GM18951 (cell line): ENCODE measurements around the gene PDCD5.
"Not testable (repeated sequence)": the region's sequence is repeated elsewhere in the genome, so short reads cannot be mapped to it uniquely, and the experiment has no call there.

Source experiments
- POLR2A ChIP-seq: IDR thresholded peaks from 4 replicates; pipeline ENCODE4 v1.6.1; 2011; ENCODE audit warnings: mild to moderate bottlenecking; ENCODE audit not compliant: insufficient read length, insufficient read depth; ENCODE audit errors: extremely low read depth
- in situ Hi-C: fragments of 300-500 bp; cut with MboI; formaldehyde crosslinking; loops from one replicate; pipeline ENCODE4 v1.12.0; 2022; ENCODE audit warnings: low sequenced_read_pairs, mixed read lengths, inconsistent platforms; ENCODE audit not compliant: unreplicated experiment

Gene PDCD5

DNA sequence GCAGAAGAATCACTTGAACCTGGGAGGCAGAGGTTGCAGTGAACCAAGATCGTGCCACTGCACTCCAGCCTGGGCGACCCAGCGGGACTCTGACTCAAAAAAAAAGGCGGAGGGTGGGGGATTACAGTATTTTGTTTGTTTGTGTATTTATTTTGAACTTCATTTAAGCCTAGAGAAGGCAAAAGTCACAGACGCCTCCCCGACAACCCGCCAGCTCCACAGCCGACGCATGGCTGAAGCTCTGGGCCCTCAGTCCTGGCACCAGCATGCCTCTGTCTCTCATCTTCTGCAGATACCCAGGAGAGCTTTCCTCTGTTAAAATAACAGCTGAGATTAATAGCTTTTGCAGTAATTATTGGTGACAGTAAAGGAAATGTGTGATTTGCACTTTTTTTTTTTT, 17.2 kb upstream of the PDCD5 start:
- TF ChIP-seq POLR2A = no peak
- in situ Hi-C loops = loop anchor here (10.0 to 25.0 kb wide), 2 partner anchors 219 to 1876 kb away; partner anchors contain the start of gene ZNF507

DNA sequence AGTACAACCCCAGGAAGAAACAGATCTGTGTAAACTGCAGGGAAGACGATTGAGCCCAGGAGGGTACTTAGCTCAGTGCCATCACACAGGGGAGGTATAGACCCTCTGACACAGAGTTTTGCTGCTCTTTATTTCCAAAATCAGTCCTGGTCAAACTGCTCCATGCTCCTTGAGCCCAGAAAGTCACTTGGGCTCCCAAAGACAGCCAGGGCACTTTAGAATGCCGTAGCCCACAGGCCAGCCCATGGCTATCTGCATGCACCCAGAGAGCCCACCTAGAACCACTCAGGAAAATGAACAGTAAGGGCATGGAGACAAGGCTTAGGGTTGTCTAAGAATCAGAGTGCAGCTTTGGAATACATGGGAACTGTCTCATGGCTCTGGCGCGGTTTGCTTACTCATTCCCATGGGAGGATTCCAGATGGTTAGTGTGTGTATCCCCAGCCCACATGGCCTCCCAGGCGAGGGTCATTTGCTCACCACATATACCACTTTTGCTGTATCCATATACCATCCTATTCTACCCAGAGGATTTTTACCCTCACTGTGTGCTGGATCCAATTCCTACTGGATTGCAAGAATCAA, 14.7 kb upstream of the PDCD5 start:
- in situ Hi-C loops = loop anchor here (10.0 to 25.0 kb wide), 2 partner anchors 222 to 1879 kb away; partner anchors contain the start of gene ZNF507
- no peak for TF ChIP-seq POLR2A

DNA sequence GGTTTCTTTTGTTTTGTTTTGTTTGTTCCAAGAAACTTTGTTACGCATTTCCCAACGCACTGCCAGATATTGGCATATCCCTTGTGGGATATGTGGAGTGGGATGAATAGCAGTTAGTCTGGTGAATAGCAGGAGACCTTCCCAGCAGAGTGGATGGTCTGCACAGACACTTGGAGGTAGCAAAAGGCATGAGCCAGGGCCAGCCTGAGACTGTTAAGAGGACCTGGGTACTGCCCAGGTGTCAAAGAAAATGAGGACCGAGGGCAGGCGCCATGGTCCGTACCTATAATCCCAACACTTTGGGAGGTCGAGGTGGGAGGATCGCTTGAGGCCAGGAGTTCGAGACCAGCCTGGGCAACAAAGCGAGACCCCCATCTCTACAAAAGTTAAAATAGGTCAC, 13.5 kb upstream of the PDCD5 start:
- TF ChIP-seq POLR2A = no peak
- in situ Hi-C loops = loop anchor here (10.0 to 25.0 kb wide), 2 partner anchors 223 to 1880 kb away; partner anchors contain the start of gene ZNF507

GRCh38 chr19:32570081-32570785, 10.8 kb upstream of the PDCD5 start:
- in situ Hi-C loops = loop anchor here (25.0 kb wide), 1 partner anchor 1883 kb away; no protein-coding TSS in a partner anchor
- TF ChIP-seq POLR2A = no peak

DNA sequence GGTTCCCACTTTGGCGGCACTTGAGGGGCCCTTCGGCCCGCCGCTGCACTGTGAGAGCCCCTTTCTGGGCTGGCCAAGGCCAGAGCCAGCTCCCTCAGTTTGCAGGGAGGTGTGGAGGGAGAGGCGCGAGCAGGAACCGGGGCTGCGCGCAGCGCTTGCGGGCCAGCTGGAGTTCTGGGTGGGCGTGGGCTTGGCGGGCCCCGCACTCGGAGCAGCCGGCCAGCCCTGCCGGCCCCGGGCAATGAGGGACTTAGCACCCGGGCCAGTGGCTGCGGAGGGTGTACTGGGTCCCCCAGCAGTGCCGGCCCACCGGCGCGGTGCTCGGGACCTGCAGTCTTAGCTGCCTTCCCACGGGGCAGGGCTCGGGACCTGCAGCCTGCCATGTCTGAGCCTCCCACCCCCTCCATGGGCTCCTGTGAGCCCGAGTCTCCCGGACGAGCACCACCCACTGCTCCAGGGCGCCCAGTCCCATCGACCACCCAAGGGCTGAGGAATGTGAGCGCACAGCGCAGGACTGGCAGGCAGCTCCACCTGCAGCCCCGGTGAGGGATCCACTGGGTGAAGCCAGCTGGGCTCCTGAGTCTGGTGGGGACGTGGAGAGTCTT, 9.4 kb upstream of the PDCD5 start:
- in situ Hi-C loops = loop anchor here (25.0 kb wide), 1 partner anchor 1884 kb away; no protein-coding TSS in a partner anchor

GRCh38 chr19:32572700-32573491, 8.1 kb upstream of the PDCD5 start:
- in situ Hi-C loops = loop anchor here (25.0 kb wide), 1 partner anchor 1886 kb away; no protein-coding TSS in a partner anchor

- no peak for TF ChIP-seq POLR2A
- in situ Hi-C loops = loop anchor here (25.0 kb wide), 1 partner anchor 1886 kb away; no protein-coding TSS in a partner anchor
Measured at GRCh38 chr19:32573492-32573794, 7.5 kb upstream of the PDCD5 start.

DNA sequence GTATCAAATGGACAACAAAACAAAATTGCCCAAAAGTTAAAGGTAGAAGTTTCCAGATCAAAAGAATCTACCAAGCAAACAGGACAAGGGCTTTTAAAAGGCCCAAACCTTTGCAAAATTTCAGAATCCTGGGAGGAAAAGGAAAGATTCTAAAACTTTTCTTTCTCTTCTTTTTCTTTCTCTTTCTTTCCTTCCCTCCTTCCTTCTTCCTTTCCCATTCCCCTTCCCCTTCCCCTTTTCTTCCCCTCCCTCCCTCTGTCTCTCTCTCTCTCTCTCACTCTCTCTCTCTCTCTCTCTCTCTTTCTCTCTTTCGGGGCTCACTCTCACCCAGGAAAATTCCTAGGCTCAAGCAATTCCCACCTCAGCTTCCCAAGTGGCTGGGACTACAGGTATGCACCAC, 4.2 kb upstream of the PDCD5 start:
- no peak for TF ChIP-seq POLR2A
- in situ Hi-C loops = no loop called here

DNA sequence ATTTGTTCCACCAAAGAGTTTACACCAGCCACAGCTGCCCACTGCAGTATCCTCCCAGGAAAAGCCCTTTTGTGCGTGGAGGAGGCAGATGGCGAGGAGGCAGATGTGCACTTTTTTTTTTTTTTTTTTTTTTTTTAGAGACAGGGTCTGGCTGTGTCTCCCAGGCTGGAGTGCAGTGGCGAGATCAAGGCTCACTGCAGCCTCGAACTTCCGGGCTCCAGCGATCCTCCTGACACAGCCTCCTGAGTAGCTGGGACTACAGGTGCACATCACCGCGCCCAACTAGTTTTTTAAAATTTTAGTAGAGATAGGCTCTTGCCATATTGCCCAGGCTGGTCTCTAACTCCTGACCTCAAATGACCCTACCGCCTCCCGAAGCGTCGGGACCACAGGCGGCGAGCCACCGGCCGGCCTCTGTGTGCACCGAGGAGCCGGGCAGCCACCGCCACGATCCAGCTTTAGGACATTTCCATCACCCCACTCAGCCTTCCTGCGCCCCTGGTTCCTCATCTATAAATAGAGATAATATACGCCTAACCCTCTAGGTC, 563 bp upstream of the PDCD5 start:
- TF ChIP-seq POLR2A = no peak
- in situ Hi-C loops = no loop called here

DNA sequence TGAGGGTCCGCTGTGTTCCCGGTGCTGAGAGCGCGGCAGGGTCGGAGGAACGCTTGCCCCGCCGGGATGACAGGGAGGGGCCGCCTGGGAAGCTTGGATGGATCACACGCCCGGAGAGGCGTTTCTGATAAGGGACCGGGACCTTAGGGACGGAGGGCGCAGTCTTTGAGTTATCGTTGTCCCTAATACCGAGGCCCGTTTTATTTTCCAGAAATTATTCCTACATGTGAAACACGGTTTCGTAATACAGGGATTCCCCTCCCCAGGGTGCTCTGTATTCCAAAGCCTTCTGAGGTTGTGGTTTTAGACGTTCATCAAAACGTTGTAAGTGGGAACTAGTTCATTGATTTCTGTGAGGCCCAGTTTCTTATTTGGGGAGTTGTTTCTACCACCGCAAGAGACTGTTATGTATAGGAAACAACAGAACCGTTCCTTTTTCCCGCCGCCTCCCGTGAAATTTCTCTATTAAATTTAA, 752 bp downstream of the PDCD5 start:
- in situ Hi-C loops = no loop called here
- no peak for TF ChIP-seq POLR2A

DNA sequence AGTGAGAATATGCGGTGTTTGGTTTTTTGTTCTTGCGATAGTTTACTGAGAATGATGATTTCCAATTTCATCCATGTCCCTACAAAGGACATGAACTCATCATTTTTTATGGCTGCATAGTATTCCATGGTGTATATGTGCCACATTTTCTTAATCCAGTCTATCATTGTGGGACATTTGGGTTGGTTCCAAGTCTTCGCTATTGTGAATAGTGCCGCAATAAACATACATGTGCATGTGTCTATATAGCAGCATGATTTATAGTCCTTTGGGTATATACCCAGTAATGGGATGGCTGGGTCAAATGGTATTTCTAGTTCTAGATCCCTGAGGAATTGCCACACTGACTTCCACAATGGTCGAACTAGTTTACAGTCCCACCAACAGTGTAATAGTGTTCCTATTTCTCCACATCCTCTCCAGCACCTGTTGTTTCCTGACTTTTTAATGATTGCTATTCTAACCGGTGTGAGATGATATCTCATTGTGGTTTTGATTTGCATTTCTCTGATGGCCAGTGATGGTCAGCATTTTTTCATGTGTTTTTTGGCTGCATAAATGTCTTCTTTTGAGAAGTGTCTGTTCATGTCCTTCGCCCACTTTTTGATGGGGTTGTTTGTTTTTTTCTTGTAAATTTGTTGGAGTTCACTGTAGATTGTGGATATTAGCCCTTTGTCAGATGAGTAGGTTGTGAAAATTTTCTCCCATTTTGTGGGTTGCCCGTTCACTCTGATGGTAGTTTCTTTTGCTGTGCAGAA, 6.9 kb downstream of the PDCD5 start:
- in situ Hi-C loops = not testable (repeated sequence)

GRCh38 chr19:32594021-32594420, 13.0 kb downstream of the PDCD5 start:
- in situ Hi-C loops = no loop called here

More at GRCh38 chr19:32594021-32594420, 13.0 kb downstream of the PDCD5 start:
- no peak for TF ChIP-seq POLR2A
